Posterior cingulate gyrus (tissue), 11 donors: Measurements from ENCODE around the gene CXorf58.
"Not testable (repeated sequence)": the region's sequence is repeated elsewhere in the genome, so short reads cannot be mapped to it uniquely, and the experiment has no call there.

Source experiments
- DNase-seq, 10 donors: peaks; one replicate each; pipeline versions ENCODE4 v3.0.0 to v3.0.0-alpha.2; 2020 to 2021; ENCODE audit warnings: mixed read lengths in 3 of 10
- intact Hi-C: fragments of 100-400 bp; cut with DNase I; formaldehyde crosslinking; loops from one replicate; pipeline ENCODE4 v1.15.1; 2023

CXorf58 gene

GRCh38 chrX:23952984-23953907, 45.4 kb downstream of the CXorf58 start:
- DNase-seq: no peak
- intact Hi-C loops: no loop called here

GRCh38 chrX:23953908-23954269, 46.1 kb downstream of the CXorf58 start:
- DNase-seq: no peak
- intact Hi-C loops: no loop called here

GRCh38 chrX:23954396-23954795, 46.6 kb downstream of the CXorf58 start:
- DNase-seq: no peak
- intact Hi-C loops: no loop called here

- no peak for DNase-seq
- intact Hi-C loops: no loop called here
Observed at GRCh38 chrX:23959781-23960180, 52.0 kb downstream of the CXorf58 start.

GRCh38 chrX:23964191-23964590, 56.4 kb downstream of the CXorf58 start:
- no peak for DNase-seq
- intact Hi-C loops: no loop called here

DNA sequence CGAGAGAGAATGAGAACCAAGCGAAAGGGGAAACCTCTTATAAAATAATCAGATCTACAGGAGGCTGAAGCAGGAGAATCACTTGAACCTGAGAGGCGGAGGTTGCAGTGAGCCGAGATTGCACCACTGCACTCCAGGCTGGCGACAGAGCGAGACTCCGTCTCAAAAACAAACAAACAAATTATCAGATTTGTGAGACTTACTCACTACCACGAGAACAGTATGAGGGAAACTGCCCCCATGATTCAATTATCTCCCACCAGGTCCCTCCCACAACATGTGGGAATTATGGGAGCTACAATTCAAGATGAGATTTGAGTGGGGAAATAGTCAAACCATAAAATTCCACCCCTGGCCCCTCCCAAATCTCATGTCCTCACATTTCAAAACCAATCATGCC, 57.8 kb downstream of the CXorf58 start:
- intact Hi-C loops, DNase-seq: not testable (repeated sequence)

DNA sequence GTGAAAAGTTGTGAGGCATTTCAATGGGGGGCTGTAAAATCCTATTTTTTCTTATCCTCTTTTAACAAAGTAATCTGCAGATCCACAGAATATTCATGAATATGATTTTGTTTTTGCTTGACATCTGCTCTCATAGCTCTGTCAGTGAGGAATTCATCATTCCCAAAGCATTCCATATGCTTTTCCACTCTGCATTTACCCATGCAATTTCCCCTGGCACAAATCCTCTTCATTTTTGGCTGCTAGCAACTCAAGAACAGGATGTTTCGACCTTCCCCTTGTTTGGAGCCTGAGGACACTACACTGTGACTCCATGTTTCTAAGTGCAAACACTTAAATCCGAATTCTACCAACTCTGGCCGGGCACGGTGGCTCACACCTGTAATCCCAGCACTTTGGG, 70.7 kb downstream of the CXorf58 start:
- intact Hi-C loops: no loop called here
- no peak for DNase-seq

- intact Hi-C loops: no loop called here
- DNase-seq: no peak
Observed at GRCh38 chrX:23980011-23980441, 72.2 kb downstream of the CXorf58 start.

- intact Hi-C loops: no loop called here
- DNase-seq: no peak
Observed at GRCh38 chrX:23981222-23981621, 73.4 kb downstream of the CXorf58 start.

GRCh38 chrX:23981711-23982110, 73.9 kb downstream of the CXorf58 start:
- intact Hi-C loops: no loop called here
- DNase-seq: no peak

GRCh38 chrX:23982891-23983290, 75.1 kb downstream of the CXorf58 start:
- no peak for DNase-seq
- intact Hi-C loops: no loop called here
